Stimulated activated CD4-positive, alpha-beta T cell treated with anti-CD3 and anti-CD28 coated beads, Interleukin-15, amount 100 ng/mL, for 48 hours (primary cell): Measurements from ENCODE around the gene MYOCD.

Source experiments
- DNase-seq, 2 donors: peaks; one replicate each; pipeline ENCODE4 v3.0.0-alpha.2; 2020; ENCODE audit warnings: low read depth in 2 of 2

The MYOCD gene

GRCh38 chr17:12709063-12709462 is 43.4 kb downstream of the MYOCD start:
- DNase-seq: no peak

- DNase-seq: no peak
Measured at GRCh38 chr17:12712415-12712814, 46.7 kb downstream of the MYOCD start.

GRCh38 chr17:12712941-12713340 is 47.3 kb downstream of the MYOCD start:
- DNase-seq: no peak

GRCh38 chr17:12719948-12720347 is 54.3 kb downstream of the MYOCD start:
- DNase-seq: no peak

GRCh38 chr17:12721581-12721980 is 55.9 kb downstream of the MYOCD start:
- DNase-seq: no peak

GRCh38 chr17:12722282-12722681 is 56.6 kb downstream of the MYOCD start:
- no peak for DNase-seq

GRCh38 chr17:12726131-12726530 is 60.4 kb downstream of the MYOCD start:
- no peak for DNase-seq

GRCh38 chr17:12727076-12727760 is 61.5 kb downstream of the MYOCD start:
- DNase-seq: no peak

GRCh38 chr17:12727881-12728280 is 62.2 kb downstream of the MYOCD start:
- DNase-seq: no peak

GRCh38 chr17:12729086-12729485 is 63.4 kb downstream of the MYOCD start:
- no peak for DNase-seq

- no peak for DNase-seq
Measured at GRCh38 chr17:12730421-12730820, 64.7 kb downstream of the MYOCD start.

GRCh38 chr17:12730931-12731521 is 65.3 kb downstream of the MYOCD start:
- DNase-seq: no peak

GRCh38 chr17:12731839-12732238 is 66.1 kb downstream of the MYOCD start:
- no peak for DNase-seq

GRCh38 chr17:12732366-12732765 is 66.7 kb downstream of the MYOCD start:
- no peak for DNase-seq

GRCh38 chr17:12734926-12735325 is 69.2 kb downstream of the MYOCD start:
- no peak for DNase-seq

GRCh38 chr17:12735517-12735916 is 69.8 kb downstream of the MYOCD start:
- DNase-seq: no peak

GRCh38 chr17:12736526-12736925 is 70.8 kb downstream of the MYOCD start:
- DNase-seq: no peak

GRCh38 chr17:12737740-12738469 is 72.2 kb downstream of the MYOCD start:
- DNase-seq: no peak

- DNase-seq: no peak
Measured at GRCh38 chr17:12738624-12739023, 72.9 kb downstream of the MYOCD start.

- DNase-seq: no peak
Measured at GRCh38 chr17:12739500-12739899, 73.8 kb downstream of the MYOCD start.

- no peak for DNase-seq
Measured at GRCh38 chr17:12743046-12743445, 77.4 kb downstream of the MYOCD start.

GRCh38 chr17:12744298-12744697 is 78.6 kb downstream of the MYOCD start:
- DNase-seq: no peak

- no peak for DNase-seq
Measured at GRCh38 chr17:12744786-12745185, 79.1 kb downstream of the MYOCD start.
